Mesenchymal stem cell (in vitro differentiated cells and primary cell): Measurements from ENCODE around the gene ALOX12B.

ENCODE experiments used
- DNase-seq: peaks from one replicate; pipeline ENCODE4 v3.0.0-alpha.2; 2013
- H2AFZ ChIP-seq: one replicate; pipeline ENCODE4 v1.6.1; 2013; ENCODE audit warnings: low read depth, mild to moderate bottlenecking, control low read depth, inconsistent platforms, low read length, moderate library complexity
- H2AK5ac ChIP-seq: 2 replicates; pipeline ENCODE4 v1.6.1; 2013; ENCODE audit warnings: low read length, moderate library complexity, mild to moderate bottlenecking, inconsistent platforms; ENCODE audit not compliant: severe bottlenecking
- H2BK120ac ChIP-seq: one replicate; pipeline ENCODE4 v1.6.1; 2013; ENCODE audit warnings: low read depth, mild to moderate bottlenecking, inconsistent platforms, low read length, moderate library complexity
- H2BK12ac ChIP-seq, 2 experiments: one replicate each; pipeline ENCODE4 v1.6.1; 2013; ENCODE audit warnings: inconsistent platforms in 2 of 2, low read length in 2 of 2, mild to moderate bottlenecking in 2 of 2, moderate library complexity in 2 of 2, control low read depth in 1 of 2
- H2BK15ac ChIP-seq: one replicate; pipeline ENCODE4 v1.6.1; 2013; ENCODE audit warnings: mild to moderate bottlenecking, low read depth, inconsistent platforms; ENCODE audit not compliant: poor library complexity, severe bottlenecking
- H2BK5ac ChIP-seq: 2 replicates; pipeline ENCODE4 v1.6.1; 2013; ENCODE audit warnings: low read depth, mild to moderate bottlenecking, low read length, control low read depth, inconsistent platforms; ENCODE audit not compliant: poor library complexity, severe bottlenecking
- H3K14ac ChIP-seq, 2 experiments: one replicate each; pipeline ENCODE4 v1.6.1; 2013; ENCODE audit warnings: inconsistent platforms in 2 of 2, low read length in 2 of 2, control low read depth in 1 of 2, mild to moderate bottlenecking in 1 of 2, moderate library complexity in 1 of 2
- H3K18ac ChIP-seq, 2 experiments: one replicate each; pipeline ENCODE4 v1.6.1; 2013; ENCODE audit warnings: inconsistent platforms in 2 of 2, low read length in 2 of 2, control low read depth in 1 of 2, low read depth in 1 of 2, mild to moderate bottlenecking in 1 of 2
- H3K23ac ChIP-seq, 2 experiments: one replicate each; pipeline ENCODE4 v1.6.1; 2013; ENCODE audit warnings: inconsistent platforms in 2 of 2, low read length in 2 of 2, mild to moderate bottlenecking in 2 of 2, moderate library complexity in 2 of 2, control low read depth in 1 of 2
- H3K27ac ChIP-seq: 2 replicates; pipeline ENCODE4 v1.5.1; 2013; ENCODE audit warnings: mild to moderate bottlenecking, moderate library complexity, low read length, control low read depth, inconsistent platforms; ENCODE audit not compliant: poor library complexity, severe bottlenecking
- H3K27me3 ChIP-seq, 2 experiments: 2 replicates each; pipeline versions ENCODE4 v1.6.1 to v1.7.0; 2013; ENCODE audit warnings: low read length in 2 of 2, mild to moderate bottlenecking in 2 of 2, moderate library complexity in 2 of 2, control low read depth in 1 of 2, inconsistent platforms in 1 of 2; ENCODE audit not compliant: control insufficient read depth in 1 of 2, insufficient read depth in 1 of 2
- H3K36me3 ChIP-seq, 2 experiments: 2 replicates each; pipeline versions ENCODE4 v1.6.1 to v1.7.0; 2013; ENCODE audit warnings: low read length in 2 of 2, control low read depth in 1 of 2, inconsistent platforms in 1 of 2, low read depth in 1 of 2, mild to moderate bottlenecking in 1 of 2; ENCODE audit not compliant: insufficient read depth in 2 of 2, control insufficient read depth in 1 of 2
- H3K4ac ChIP-seq, 2 experiments: one replicate each; pipeline ENCODE4 v1.6.1; 2013; ENCODE audit warnings: inconsistent platforms in 2 of 2, low read length in 2 of 2, mild to moderate bottlenecking in 2 of 2, moderate library complexity in 2 of 2, control low read depth in 1 of 2, low read depth in 1 of 2
- H3K4me1 ChIP-seq: 2 replicates; pipeline ENCODE4 v1.6.1; 2013; ENCODE audit warnings: low read depth, low read length, control low read depth; ENCODE audit not compliant: control insufficient read depth, insufficient read depth
- H3K4me2 ChIP-seq: 2 replicates; pipeline ENCODE4 v1.6.1; 2013; ENCODE audit warnings: low read length, mild to moderate bottlenecking, inconsistent platforms; ENCODE audit not compliant: poor library complexity, severe bottlenecking
- H3K4me3 ChIP-seq, 2 experiments: 2 replicates each; pipeline versions ENCODE4 v1.5.1 to v1.7.0; 2013; ENCODE audit warnings: low read length in 2 of 2, mild to moderate bottlenecking in 2 of 2, control low read depth in 1 of 2, low read depth in 1 of 2; ENCODE audit not compliant: insufficient read depth in 1 of 2
- H3K79me1 ChIP-seq: replicated peaks from 2 replicates; pipeline ENCODE4 v1.6.1; 2013; ENCODE audit warnings: mild to moderate bottlenecking, control low read depth, low read length, inconsistent platforms; ENCODE audit not compliant: poor library complexity, severe bottlenecking
- H3K9ac ChIP-seq: 2 replicates; pipeline ENCODE4 v1.7.0; 2013; ENCODE audit warnings: mild to moderate bottlenecking, low read length, moderate library complexity
- H3K9me3 ChIP-seq: 2 replicates; pipeline ENCODE4 v1.7.0; 2013; ENCODE audit warnings: mild to moderate bottlenecking, low read length; ENCODE audit not compliant: control insufficient read depth
- H4K8ac ChIP-seq: one replicate; pipeline ENCODE4 v1.6.1; 2013; ENCODE audit warnings: inconsistent platforms, mild to moderate bottlenecking, low read length, moderate library complexity
- H4K91ac ChIP-seq: one replicate; pipeline ENCODE4 v1.6.1; 2013; ENCODE audit warnings: mild to moderate bottlenecking, low read length, inconsistent platforms
- WGBS: methylation state at CpG from one replicate; pipeline ENCODE4 v1.1.7; 2013; ENCODE audit warnings: mixed read lengths; 5-methylcytosine and 5-hydroxymethylcytosine counted together

Gene ALOX12B

GRCh38 chr17:8059131-8059530, 28.4 kb downstream of the ALOX12B start:
- no peak overlapping the region for H3K4me3 ChIP-seq
- no peak overlapping the region for H3K4me2 ChIP-seq
- peaks cover 59 to 62% of the 10 kb centered on the region in 2 experiments for H3K27me3 ChIP-seq
- no peak for DNase-seq
- H3K14ac ChIP-seq, result no peak overlapping the region
- H2BK5ac ChIP-seq, result no peak overlapping the region
- H3K79me1 ChIP-seq, result no peaks in the 10 kb centered on the region
- WGBS, result 67% methylated on average over 6 of the region's 7 CpGs
- H2AK5ac ChIP-seq, result no peak overlapping the region
- no peak overlapping the region for H2BK15ac ChIP-seq
- H3K23ac ChIP-seq, result no peak overlapping the region
- H3K18ac ChIP-seq, result no peak overlapping the region
- no peak overlapping the region for H4K8ac ChIP-seq
- H4K91ac ChIP-seq, result no peak overlapping the region
- no peak overlapping the region for H2BK120ac ChIP-seq
- no peak overlapping the region for H3K27ac ChIP-seq
- H3K9ac ChIP-seq, result no peak overlapping the region
- H2BK12ac ChIP-seq, result no peak overlapping the region
- H3K9me3 ChIP-seq, result no peaks in the 10 kb centered on the region
- H3K4me1 ChIP-seq, result peaks cover 6% of the 10 kb centered on the region
- no peak overlapping the region for H3K4ac ChIP-seq
- no peak overlapping the region for H2AFZ ChIP-seq
- H3K36me3 ChIP-seq, result no peaks in the 10 kb centered on the region

DNA sequence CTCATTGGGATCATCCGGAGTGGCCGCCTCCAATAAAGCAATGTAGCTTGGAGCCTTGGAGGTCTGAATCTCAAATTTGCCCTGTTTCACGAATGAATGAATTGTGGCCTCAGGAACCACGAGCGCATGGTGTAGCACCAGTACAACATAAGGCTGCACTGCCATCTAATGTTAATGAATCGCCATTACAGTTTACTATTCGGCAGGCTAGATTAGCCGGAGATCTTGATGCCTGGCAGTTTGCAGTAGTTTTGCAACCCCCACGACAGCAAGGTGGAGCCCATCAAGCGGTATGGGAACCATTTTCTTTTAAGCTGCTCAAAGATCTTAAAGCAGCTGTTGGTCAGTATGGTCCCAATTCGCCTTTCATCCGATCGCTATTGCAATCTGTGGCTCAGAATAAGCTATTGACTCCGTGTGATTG, 29.8 kb downstream of the ALOX12B start:
- no peak overlapping the region for H3K27ac ChIP-seq
- no peak overlapping the region for H2BK120ac ChIP-seq
- H3K27me3 ChIP-seq, result peaks cover 55 to 56% of the 10 kb centered on the region in 2 experiments
- H3K14ac ChIP-seq, result no peak overlapping the region
- H2AFZ ChIP-seq, result no peak overlapping the region
- peaks cover 6% of the 10 kb centered on the region for H3K4me1 ChIP-seq
- no peak overlapping the region for H2BK12ac ChIP-seq
- H2AK5ac ChIP-seq, result no peak overlapping the region
- H3K18ac ChIP-seq, result no peak overlapping the region
- H3K79me1 ChIP-seq, result no peaks in the 10 kb centered on the region
- H4K91ac ChIP-seq, result no peak overlapping the region
- H2BK15ac ChIP-seq, result no peak overlapping the region
- no peak overlapping the region for H3K4ac ChIP-seq
- no peak overlapping the region for H3K4me2 ChIP-seq
- no peak overlapping the region for H2BK5ac ChIP-seq
- no peak overlapping the region for H3K23ac ChIP-seq
- no peak overlapping the region for H3K4me3 ChIP-seq
- H3K9me3 ChIP-seq, result no peaks in the 10 kb centered on the region
- DNase-seq, result peak; percentile 85
- H4K8ac ChIP-seq, result peak overlapping the region; percentile 29
- H3K9ac ChIP-seq, result no peak overlapping the region
- WGBS, result 13% methylated on average over 14 of the region's 14 CpGs
- H3K36me3 ChIP-seq, result no peaks in the 10 kb centered on the region

DNA sequence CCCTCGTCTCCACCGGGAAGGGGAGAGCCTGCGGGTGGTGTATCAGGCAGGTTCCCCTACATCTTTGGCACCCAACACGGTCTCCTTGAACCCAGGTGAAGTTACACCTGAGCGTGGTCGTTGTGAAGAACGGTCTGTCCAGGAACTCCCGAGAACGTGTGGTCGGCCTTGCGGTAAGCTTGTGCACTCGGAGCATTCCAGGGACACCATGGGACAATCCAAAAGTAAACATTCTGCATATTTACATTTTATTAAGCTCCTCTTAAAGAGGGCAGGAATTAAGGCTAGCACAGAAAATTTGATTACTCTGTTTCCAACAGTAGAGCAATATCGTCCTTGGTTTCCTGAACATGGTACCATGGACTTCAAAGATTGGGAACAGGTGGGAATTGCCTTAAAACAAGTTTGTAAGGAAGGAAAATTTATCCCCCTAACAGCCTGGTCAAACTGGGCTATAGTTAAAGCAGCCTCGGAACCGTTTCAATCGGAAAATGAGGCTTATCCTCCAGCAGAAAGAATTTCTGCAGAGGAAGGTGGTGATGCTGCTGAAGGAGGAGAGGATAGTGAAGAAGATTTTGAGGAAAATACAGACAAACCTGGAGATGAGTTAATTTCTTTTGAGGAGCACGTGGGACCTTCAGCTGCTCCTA, 30.4 kb downstream of the ALOX12B start:
- peaks cover 6% of the 10 kb centered on the region for H3K4me1 ChIP-seq
- peak; percentile 50 for DNase-seq
- H3K4me2 ChIP-seq, result no peak overlapping the region
- H2BK120ac ChIP-seq, result no peak overlapping the region
- peak overlapping the region; percentile 13 to 82 for H3K18ac ChIP-seq
- H3K27ac ChIP-seq, result no peak overlapping the region
- H3K4ac ChIP-seq, result peak overlapping the region in 1 of 2 experiments; percentile 86
- H2BK5ac ChIP-seq, result no peak overlapping the region
- peak overlapping the region; percentile 7 for H4K8ac ChIP-seq
- peak overlapping the region; percentile 46 for H2BK15ac ChIP-seq
- H3K14ac ChIP-seq, result peak overlapping the region in 1 of 2 experiments; percentile 9
- H2AFZ ChIP-seq, result no peak overlapping the region
- H3K23ac ChIP-seq, result no peak overlapping the region
- H3K9me3 ChIP-seq, result no peaks in the 10 kb centered on the region
- H3K27me3 ChIP-seq, result peaks cover 53 to 56% of the 10 kb centered on the region in 2 experiments
- no peak overlapping the region for H4K91ac ChIP-seq
- H3K36me3 ChIP-seq, result no peaks in the 10 kb centered on the region
- H3K79me1 ChIP-seq, result no peaks in the 10 kb centered on the region
- H2AK5ac ChIP-seq, result no peak overlapping the region
- WGBS, result 74% methylated on average over 17 of the region's 17 CpGs
- no peak overlapping the region for H3K9ac ChIP-seq
- no peak overlapping the region for H3K4me3 ChIP-seq
- peak overlapping the region; percentile 23 to 86 for H2BK12ac ChIP-seq

GRCh38 chr17:8056232-8056975, 31.1 kb downstream of the ALOX12B start:
- Histone ChIP-seq H3K79me1 (no peaks in the 10 kb centered on the region), H3K9ac (peak overlapping the region; percentile 51), H2BK12ac (peak overlapping the region; percentile 61 to 93), H3K4ac (peak overlapping the region; percentile 68 to 86), H4K8ac (peak overlapping the region; percentile 74), H4K91ac (peak overlapping the region; percentile 41), H2BK15ac (peak overlapping the region; percentile 46), H3K14ac (no peak overlapping the region), H3K9me3 (no peaks in the 10 kb centered on the region), H3K4me2 (no peak overlapping the region), H3K18ac (peak overlapping the region; percentile 79 to 82), H2BK5ac (no peak overlapping the region), H2BK120ac (peak overlapping the region; percentile 77), H3K4me1 (peaks cover 6% of the 10 kb centered on the region), H3K23ac (no peak overlapping the region), H2AK5ac (no peak overlapping the region), H3K36me3 (no peaks in the 10 kb centered on the region), H3K4me3 (no peak overlapping the region), H3K27me3 (peaks cover 53 to 57% of the 10 kb centered on the region in 2 experiments), H3K27ac (no peak overlapping the region), H2AFZ (peak overlapping the region; percentile 6)
- peak; percentile 95 for DNase-seq
- 28% methylated on average over 12 of the region's 14 CpGs for WGBS
